GM18867 (cell line): ENCODE results near the gene L1CAM.

ENCODE experiments used
- ATAC-seq: cut with Tn5 transposase; IDR thresholded peaks from one replicate; pipeline ENCODE4 v1.9.1; 2021; ENCODE audit warnings: mild to moderate bottlenecking, moderate library complexity; ENCODE audit not compliant: unreplicated experiment

Gene L1CAM

GRCh38 chrX:153879741-153880439 is 6.1 kb downstream of the L1CAM start:
- no peak for ATAC-seq

DNA sequence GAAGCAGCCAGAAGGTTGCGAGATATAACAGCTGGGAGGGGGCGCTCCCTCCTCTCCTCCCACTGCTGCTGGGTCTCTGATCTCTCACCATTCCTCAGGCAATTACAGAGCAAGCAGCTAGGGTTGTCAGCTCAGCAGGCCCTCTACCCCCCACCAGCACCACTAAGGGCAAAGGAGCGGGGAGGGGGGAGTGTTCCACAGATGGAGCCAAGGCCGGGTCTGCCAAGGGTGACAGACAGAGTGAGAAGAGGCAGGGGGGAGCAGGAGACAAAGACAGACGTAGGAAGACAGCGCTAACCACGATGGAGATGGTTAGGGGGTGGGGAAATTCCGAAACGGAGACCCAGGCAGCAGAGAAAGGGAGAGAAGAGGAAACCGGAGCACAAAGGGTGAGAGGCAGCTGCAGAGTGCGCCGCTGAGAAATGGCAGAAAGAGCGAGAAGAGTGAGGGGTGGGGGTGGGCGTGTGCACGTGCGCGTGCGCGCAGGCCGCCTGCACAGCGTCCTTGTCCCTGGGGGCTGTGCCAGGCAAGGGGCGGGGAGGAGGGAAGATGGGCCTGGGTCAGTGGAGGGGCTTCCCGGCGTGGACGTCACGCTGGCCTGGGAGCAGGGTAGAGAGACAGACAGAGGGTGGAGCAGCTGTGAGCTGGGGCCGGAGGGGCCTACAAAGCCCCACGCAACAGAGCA is 6.9 kb downstream of the L1CAM start:
- ATAC-seq = no peak

- no peak for ATAC-seq
Observed at GRCh38 chrX:153878345-153878744, 7.6 kb downstream of the L1CAM start.

DNA sequence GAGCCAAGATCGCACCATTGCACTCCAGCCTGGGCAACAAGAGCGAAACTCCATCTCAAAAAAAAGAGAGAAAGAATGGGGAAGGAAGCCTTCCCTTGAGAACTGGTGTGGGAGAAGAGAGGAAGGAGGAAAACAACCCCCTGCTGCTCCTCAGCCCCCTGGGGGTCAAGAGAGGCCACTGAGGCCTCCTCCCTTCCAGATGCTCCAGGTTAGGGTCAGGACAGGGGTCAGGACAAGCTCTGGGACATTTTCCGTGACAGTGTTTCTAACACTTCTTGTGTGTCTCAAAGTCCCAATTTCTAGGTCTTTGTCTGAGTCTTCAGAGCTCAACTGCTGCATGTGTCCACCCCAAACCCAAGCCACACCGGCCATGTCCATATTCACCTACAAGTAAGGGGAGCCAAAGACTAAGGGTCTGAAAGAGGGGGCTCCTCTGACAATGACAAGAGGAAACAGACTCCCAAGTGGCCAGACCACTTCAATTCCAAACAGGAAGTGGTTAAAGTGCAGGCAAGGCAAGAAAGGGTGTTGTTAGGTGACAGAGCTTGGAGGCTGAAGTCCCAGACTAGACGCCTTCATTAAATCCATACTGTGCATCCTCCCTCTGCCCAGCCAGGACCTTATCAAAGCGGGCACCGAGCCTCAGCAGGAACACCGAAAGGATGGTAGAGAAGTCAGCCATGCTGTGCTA is 8.3 kb downstream of the L1CAM start:
- no peak for ATAC-seq

DNA sequence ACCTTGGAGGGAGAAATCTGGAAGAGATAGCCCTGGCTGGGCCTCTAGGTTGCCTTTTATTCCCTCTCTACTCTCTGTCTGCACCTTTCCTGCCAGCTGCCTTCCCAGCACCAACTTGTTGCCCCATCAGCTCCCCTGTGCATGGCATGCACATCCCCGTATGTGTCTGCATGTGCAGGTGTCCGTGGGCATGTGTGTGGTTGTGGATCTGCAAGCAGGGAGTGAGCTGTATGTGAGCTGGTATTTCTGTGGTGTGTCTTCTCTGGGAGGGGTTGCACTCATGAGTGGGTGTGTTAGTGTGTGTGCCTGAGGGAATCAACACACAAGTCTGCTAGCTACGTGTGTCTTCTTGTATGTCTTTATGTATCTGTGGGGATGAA is 9.9 kb downstream of the L1CAM start:
- ATAC-seq = no peak

DNA sequence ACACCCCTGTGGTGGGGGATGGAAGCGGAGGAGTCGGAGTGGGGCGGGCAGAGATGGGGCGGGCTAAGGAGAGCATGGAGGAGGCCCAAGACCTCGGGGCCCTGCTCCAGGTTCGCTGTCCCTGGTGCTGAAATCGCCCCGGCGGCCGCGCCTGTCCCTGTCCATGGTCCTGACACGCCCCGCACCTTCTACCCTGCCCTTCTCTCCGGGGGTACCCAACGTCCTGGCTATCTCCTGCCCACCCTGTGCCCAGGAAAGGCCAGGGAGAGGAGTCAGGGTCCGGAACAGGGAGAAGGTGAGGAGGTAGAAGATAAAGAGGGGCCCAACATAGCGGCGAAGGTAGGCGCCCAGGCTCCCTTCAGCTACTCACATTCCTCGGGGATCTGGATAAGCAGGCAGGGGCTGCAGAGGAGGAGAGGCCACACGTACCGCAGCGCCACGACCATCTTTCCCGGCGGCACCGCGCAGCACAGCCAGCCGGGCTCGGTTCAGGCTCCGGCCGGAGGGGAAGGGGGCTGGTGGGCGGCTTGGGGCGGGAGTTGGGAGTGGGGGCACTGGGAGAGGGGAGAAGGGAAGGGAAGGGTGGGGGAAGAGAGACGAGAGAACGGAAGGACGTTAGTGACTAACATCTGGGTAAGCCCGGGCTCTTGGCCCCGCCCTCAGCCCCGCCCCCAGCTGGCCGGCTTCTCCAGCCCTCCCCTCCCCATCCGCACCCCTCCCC is 10.4 kb downstream of the L1CAM start:
- ATAC-seq = no peak

DNA sequence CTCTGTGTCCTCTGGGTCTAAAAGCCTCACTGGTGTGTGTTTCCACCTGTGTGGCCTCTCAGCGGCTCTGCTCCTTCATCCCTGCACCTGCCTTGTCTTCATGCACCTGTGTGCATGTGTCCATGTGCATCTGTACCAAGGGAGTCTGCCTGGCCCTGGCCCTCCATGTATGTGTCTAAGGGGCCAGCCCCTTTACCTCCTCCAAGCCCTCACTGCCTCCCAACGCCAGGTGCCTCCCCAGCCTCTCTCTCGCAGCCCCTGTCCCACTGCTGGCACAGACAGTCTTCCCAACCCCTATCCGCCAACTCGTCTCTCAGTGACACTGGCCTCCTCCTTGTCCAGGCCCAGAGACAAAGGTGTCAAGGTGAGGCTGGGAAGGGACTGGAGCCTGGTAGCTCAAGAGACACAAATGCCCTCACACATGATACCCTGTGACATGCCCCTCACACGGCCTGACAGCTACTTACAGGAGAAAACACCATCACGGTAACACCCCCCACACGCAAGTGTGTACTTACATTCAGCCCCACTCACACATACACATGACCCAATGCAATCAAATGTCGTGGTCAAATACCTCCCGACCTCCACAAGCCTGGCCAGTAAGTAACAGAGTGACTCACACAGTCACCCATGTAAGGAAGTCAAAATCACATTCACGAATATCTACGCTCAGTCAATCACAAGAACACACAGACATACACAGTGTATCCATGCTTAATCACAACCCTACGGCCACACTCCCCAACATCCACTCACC is 11.4 kb downstream of the L1CAM start:
- no peak for ATAC-seq

- no peak for ATAC-seq
Observed at GRCh38 chrX:153874085-153874365, 11.9 kb downstream of the L1CAM start.

- ATAC-seq = no peak
Observed at GRCh38 chrX:153873282-153874084, 12.5 kb downstream of the L1CAM start.

- no peak for ATAC-seq
Observed at GRCh38 chrX:153871946-153872878, 13.8 kb downstream of the L1CAM start.

- no peak for ATAC-seq
Observed at GRCh38 chrX:153871451-153871850, 14.5 kb downstream of the L1CAM start.

DNA sequence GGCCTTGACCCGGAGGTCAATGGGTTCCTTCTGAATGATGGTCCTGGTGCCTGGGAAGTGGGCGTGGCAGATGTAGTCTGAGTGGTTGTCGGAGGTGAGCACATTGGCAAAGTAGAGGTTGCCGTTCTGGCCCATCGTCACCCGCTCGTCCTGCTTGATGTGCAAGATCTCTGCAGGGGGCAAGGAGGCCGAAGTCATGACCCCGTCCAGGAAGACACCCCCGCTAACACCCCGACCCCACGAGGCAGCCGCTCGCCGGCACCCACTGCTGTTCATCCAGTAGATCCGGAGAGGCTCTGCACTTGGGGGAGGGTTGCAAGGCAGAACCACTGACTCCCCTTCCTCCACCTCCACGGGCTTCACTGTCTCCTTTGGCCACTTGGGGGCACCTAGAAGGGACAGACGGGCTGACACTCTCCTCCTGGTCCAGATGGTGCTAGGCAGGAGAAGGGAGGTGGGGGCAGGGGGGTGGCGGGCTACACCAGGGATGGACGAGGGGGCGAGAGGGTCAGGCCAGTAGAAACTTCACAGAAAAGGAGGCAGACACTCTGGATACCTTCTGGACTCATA is 15.1 kb downstream of the L1CAM start:
- ATAC-seq = no peak

GRCh38 chrX:153870288-153870690 is 15.7 kb downstream of the L1CAM start:
- no peak for ATAC-seq

DNA sequence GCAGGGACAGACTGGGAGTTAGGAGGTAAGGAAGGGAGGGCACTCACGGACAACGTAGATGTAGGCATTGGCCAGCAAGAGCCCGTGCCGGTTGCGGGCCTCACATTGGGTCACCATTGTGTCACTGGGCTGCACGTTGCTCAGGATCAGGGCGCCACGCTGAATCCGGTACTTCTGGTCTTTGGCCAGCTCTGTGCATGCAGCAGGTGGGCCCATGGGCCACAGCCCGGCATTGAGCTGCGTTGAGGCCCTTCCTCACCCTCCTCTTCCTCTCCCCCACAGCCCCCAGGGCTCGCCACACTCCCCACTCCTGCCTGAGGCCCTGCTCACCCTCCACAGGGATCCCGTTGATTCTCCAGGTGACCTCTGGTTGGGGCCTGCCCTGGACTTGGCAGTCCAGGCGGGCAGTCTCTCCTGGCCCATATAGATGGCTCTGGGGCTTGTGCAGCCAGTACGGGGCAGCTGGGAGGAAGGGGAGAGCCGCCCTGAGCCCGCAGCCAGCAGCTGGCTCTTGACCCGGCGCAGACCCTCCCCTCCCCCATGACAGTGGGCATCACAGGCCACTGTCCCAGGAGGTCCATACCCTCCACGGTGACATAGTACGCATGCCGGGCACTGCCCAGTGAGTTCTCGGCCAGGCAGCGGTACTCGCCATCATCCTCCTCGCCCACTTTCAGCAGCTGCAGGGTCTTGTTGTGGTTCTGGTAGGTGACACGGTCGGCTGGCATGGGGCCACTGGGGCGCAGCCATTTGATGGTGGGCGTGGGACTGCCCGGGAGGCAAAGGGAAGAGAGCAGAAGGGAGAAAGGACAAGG is 16.3 kb downstream of the L1CAM start:
- no peak for ATAC-seq

DNA sequence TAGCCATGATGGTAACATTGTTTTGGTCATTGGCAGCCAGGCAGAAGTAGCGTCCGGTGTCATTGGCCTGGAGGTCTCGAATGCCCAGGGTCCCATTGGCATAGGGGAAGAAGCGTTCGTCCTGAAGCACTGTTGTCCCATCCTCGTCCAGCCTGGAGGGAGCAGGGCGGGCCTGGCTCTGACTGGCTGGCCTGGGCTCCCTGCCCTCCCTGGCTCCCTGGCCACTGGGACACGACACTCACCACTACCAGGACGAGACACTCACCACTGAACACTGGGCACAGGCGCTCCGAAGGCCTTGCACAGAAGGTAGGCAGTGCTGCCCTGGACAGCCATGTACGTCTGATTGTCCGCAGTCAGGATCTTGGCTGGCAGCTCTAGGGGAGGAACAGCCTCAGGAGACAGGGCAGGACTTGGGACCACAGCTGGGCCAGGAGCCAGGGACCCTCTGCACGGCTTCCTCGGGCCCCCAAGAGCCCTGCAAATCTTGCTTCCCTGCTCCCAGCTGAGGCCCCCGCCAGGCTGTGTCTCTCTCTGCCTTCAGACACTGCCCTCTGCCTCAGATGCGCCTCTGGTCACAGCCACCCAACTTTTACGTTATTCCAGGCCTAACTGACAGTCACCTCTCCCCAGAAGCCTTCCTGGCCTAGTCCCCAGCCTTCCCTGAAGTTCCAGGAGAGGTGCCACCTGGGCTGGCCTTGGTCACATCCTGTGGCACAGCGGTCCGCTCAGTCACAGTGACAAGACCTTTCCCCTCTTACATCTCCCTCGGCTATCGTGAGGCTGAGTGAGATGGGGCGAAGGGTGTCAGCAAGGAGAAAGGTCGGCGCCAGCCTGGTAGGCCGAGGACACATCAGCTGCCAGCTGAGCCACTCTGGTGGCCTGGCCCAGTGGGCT is 17.1 kb downstream of the L1CAM start:
- ATAC-seq = no peak

DNA sequence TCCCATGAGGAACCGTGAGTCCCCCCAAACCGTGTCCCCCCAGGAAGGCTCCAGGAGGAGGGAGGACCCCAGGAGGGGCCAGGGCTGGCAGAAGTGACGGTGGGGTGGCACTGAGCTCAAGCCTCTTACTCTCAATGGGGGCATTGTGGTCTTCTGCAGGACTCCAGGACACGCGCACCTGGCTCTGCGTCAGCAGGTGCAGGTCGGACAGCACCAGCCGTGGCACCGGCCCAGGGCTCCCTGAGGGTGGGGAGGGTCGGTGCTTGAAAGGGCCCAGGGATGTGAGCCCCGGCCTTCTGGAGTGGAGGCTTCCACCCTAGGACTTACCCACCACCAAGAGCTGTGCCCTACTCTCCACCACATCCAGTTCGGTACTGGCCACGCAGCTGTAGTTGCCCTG is 18.3 kb downstream of the L1CAM start:
- ATAC-seq = no peak

GRCh38 chrX:153867139-153867538 is 18.8 kb downstream of the L1CAM start:
- ATAC-seq = no peak
